Glutamatergic neuron (in vitro differentiated cells): ENCODE measurements around the gene CNTFR. TPM values are rescaled to one million over a fixed set of nuclear protein-coding genes. Genes with fewer than 3 reads are reported as not detected.

Experiments
- DNase-seq: peaks from one replicate; pipeline ENCODE4 v3.0.0; 2022
- H3K27ac Mint-ChIP-seq: one replicate; pipeline ENCODE4 v1.8.0; 2020; ENCODE audit warnings: mild to moderate bottlenecking, mixed read lengths, inconsistent platforms; ENCODE audit not compliant: unreplicated experiment
- H3K27me3 Mint-ChIP-seq: one replicate; pipeline ENCODE4 v1.8.0; 2020; ENCODE audit warnings: mild to moderate bottlenecking, moderate library complexity, mixed read lengths, inconsistent platforms; ENCODE audit not compliant: unreplicated experiment
- H3K36me3 Mint-ChIP-seq: one replicate; pipeline ENCODE4 v1.8.0; 2020; ENCODE audit warnings: mild to moderate bottlenecking, mixed read lengths, inconsistent platforms; ENCODE audit not compliant: unreplicated experiment
- H3K4me1 Mint-ChIP-seq: one replicate; pipeline ENCODE4 v1.8.0; 2020; ENCODE audit warnings: mild to moderate bottlenecking, low read depth, mixed read lengths, inconsistent platforms; ENCODE audit not compliant: unreplicated experiment
- H3K4me3 Mint-ChIP-seq: one replicate; pipeline ENCODE4 v1.8.0; 2020; ENCODE audit warnings: mild to moderate bottlenecking, mixed read lengths, inconsistent platforms; ENCODE audit not compliant: unreplicated experiment
- H3K9me3 Mint-ChIP-seq: one replicate; pipeline ENCODE4 v1.8.0; 2020; ENCODE audit warnings: mild to moderate bottlenecking, moderate library complexity, mixed read lengths, inconsistent platforms; ENCODE audit not compliant: unreplicated experiment
- CTCF ChIP-seq: fragments of 200-600 bp; sonication (generic); IDR thresholded peaks from one replicate; pipeline ENCODE4 v1.5.0; 2021; ENCODE audit not compliant: partially characterized antibody, unreplicated experiment
- total RNA-seq: library from RNA; stranded (reverse); fragmentation: NEBNext Ultra II Directional; extraction: Animal tissue kit (Norgen Biotek cat#: 25700); gene quantifications from one replicate; pipeline ENCODE4 v1.2.1, GENCODE V29; 2021; ENCODE audit not compliant: unreplicated experiment

Gene CNTFR
- total RNA-seq, 1 donor from 2014 or later: 170 TPM

DNA sequence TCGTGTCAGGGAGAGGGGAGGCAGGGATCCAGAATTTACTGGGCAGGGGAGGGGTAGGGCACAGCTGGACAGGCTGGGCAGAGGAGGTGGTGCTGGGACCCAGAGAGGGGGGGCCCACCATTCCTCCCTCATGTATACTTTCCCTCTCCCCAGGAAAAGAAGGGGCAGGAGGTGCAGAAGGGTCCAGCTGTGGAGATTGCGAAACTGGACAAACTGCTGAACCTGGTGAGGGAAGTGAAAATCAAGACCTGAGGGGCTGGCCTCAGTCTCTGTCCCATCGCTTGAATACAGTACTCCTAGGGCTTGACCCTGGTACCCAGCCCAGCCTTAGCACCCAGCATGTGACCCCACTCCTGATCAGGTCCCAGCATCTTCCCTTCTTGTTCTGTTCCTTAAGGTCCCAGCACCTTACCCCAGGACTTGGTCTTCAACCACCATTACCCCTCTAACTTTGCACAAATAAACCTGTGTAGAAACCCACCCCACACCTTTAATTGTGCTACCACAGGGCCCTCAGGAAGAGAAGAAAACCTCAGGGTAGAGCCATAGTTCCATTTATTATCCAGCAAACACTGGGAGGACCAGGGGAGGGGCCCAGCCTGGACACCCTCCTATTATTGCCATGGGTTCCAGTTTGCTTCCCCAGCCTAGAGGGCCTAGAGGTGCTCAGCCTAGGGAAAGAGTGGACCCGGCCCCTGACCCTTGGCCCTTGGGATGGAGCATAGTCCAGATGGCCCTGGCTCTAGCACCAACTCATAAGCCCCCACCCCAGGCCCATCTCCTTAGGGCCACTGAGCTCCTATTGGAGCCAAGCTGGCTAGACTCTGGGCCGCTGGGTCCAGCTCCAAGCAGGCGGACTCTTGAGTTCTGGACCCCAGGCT, 68.8 kb downstream of the CNTFR start:
- H3K4me1 Mint-ChIP-seq: peaks cover 7% of the 10 kb centered on the region
- peaks cover 6% of the 10 kb centered on the region for H3K27me3 Mint-ChIP-seq
- H3K36me3 Mint-ChIP-seq: peaks cover 5% of the 10 kb centered on the region
- no peak for DNase-seq
- peaks cover 5% of the 10 kb centered on the region for H3K9me3 Mint-ChIP-seq
- H3K4me3 Mint-ChIP-seq: no peak overlapping the region
- H3K27ac Mint-ChIP-seq: no peak overlapping the region
- TF ChIP-seq CTCF: no peak

DNA sequence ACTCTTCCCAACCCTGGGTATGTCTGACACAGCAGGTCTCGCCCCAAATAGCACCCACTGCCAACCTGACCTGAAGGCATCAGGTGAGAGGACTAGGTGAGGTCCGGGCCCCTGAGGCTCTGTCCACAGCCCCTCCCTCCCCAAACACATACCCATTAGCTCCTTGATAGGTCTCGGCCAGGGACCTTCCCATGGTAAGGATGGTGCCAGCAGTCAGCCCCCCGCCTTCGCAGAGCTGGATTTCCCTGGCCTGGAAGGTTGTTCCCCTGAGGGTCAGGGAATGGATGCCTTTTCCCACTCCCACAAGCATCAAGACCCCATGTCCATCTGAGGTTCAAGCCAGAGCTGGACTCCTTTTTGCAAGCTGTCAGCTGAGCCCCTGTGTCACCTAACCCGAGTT, 69.4 kb downstream of the CNTFR start:
- H3K4me1 Mint-ChIP-seq: peaks cover 7% of the 10 kb centered on the region
- peaks cover 5% of the 10 kb centered on the region for H3K9me3 Mint-ChIP-seq
- H3K4me3 Mint-ChIP-seq: no peak overlapping the region
- peaks cover 5% of the 10 kb centered on the region for H3K36me3 Mint-ChIP-seq
- H3K27me3 Mint-ChIP-seq: peaks cover 6% of the 10 kb centered on the region
- no peak for TF ChIP-seq CTCF
- DNase-seq: no peak
- H3K27ac Mint-ChIP-seq: no peak overlapping the region

DNA sequence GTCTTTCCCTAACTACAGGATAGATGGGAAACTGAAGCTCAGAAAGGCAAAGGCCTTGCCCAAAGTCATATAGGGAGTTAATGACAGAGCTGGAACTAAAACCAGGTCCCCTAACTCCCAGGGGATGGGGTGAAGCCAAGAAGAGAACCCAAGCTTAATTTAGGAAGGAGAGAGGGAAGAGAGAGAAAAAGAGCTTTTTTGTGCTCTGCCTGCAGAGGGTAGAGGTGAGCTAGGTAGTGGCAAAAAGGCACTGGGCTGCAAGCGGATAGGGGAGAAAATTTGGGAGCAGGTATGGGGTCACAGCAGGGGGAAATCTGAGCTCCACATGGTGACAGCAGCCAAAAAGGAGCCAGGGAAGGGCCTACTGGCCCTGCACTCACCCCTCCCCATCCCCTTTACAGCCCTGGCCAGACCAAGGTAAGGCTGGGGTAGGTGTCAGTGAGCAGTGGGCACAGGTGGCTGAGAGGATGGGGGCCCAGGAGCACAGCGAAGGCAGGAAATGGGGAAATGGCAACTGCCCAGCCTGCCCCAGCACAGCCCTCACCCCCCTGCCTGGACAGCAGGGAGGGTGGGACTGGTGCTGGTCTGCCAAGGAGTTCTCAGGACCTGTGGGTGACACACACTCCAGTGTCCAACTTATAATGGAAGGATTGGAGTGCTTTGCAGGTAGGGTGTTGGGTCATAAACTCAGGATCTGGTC, 70.1 kb downstream of the CNTFR start:
- Mint-ChIP-seq H3K27ac (no peak overlapping the region), H3K4me3 (no peak overlapping the region), H3K4me1 (peaks cover 8% of the 10 kb centered on the region), H3K9me3 (peaks cover 5% of the 10 kb centered on the region), H3K36me3 (peaks cover 5% of the 10 kb centered on the region), H3K27me3 (peaks cover 6% of the 10 kb centered on the region)
- DNase-seq: no peak
- TF ChIP-seq CTCF: no peak

DNA sequence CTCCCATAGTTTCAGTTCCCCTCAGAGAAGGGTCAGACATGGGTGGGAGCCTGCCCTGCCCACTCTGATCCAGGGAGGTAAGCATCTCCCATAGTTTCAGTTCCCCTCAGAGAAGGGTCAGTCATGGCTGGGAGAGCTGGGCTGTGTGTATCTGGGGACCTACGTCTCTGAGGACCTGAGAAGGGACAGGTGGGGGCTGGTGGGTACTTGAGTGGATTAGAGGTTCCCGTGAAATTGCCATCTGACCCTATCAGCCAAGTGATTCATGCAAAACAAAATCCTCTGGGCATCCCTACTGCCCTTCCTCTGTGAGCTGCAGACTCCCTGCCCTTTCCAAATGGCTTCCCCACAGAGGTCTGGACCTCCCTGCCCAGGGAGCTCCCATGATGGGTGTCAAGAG, 70.6 kb downstream of the CNTFR start:
- Mint-ChIP-seq H3K27ac (no peak overlapping the region), H3K9me3 (peaks cover 2% of the 10 kb centered on the region), H3K36me3 (peaks cover 5% of the 10 kb centered on the region), H3K27me3 (peaks cover 6% of the 10 kb centered on the region), H3K4me3 (no peak overlapping the region), H3K4me1 (peaks cover 12% of the 10 kb centered on the region)
- TF ChIP-seq CTCF: no peak
- no peak for DNase-seq
